ENCODE measurements around the gene MT1E.
"Not testable (repeated sequence)": the region's sequence is repeated elsewhere in the genome, so short reads cannot be mapped to it uniquely, and the experiment has no call there.

Gene MT1E

GRCh38 chr16:56649271-56649670 is 23.7 kb downstream of the MT1E start:
- DNase-seq = no peak

- DNase-seq = no peak
These were observed 24.2 kb downstream of the MT1E start for GRCh38 chr16:56649820-56650219.

- DNase-seq = no peak
These were observed 26.0 kb downstream of the MT1E start, which contains the start of gene MT1B for GRCh38 chr16:56651586-56651985. Gene MT1B (plus strand): TSS chr16:56651886. CDS start chr16:56651954, 68 bp downstream.

- no peak for DNase-seq
These were observed 27.0 kb downstream of the MT1E start for GRCh38 chr16:56652600-56652999.

- no peak for DNase-seq
These were observed 27.6 kb downstream of the MT1E start for GRCh38 chr16:56653218-56653617.

- DNase-seq = peak; percentile 78
These were observed 32.2 kb downstream of the MT1E start, which contains the start of gene MT1F for GRCh38 chr16:56657555-56658326. Gene MT1F (plus strand): TSS chr16:56657959. CDS start chr16:56658059, 100 bp downstream.

GRCh38 chr16:56658327-56658875 is 32.8 kb downstream of the MT1E start:
- no peak for DNase-seq

GRCh38 chr16:56662357-56663354 is 37.1 kb downstream of the MT1E start:
- DNase-seq = peak; percentile 42

GRCh38 chr16:56664506-56664905 is 38.9 kb downstream of the MT1E start:
- no peak for DNase-seq

- DNase-seq = not testable (repeated sequence)
These were observed 40.0 kb downstream of the MT1E start for GRCh38 chr16:56665286-56666261.

- DNase-seq = no peak
These were observed 42.3 kb downstream of the MT1E start, which contains the start of gene MT1G for GRCh38 chr16:56667581-56668571. Gene MT1G (minus strand): TSS chr16:56668065. CDS start chr16:56667993, 72 bp downstream.

GRCh38 chr16:56669005-56669839 is 43.6 kb downstream of the MT1E start, which contains the start of gene MT1H:
Gene MT1H (plus strand): TSS chr16:56669814. CDS start chr16:56669885, 71 bp downstream.
- DNase-seq = no peak

- DNase-seq = no peak
These were observed 44.4 kb downstream of the MT1E start for GRCh38 chr16:56669840-56670619.

GRCh38 chr16:56670620-56670934 is 45.0 kb downstream of the MT1E start:
- no peak for DNase-seq

GRCh38 chr16:56671691-56672090 is 46.1 kb downstream of the MT1E start:
- not testable (repeated sequence) for DNase-seq

GRCh38 chr16:56672171-56672570 is 46.6 kb downstream of the MT1E start:
- not testable (repeated sequence) for DNase-seq

- no peak for DNase-seq
These were observed 47.4 kb downstream of the MT1E start for GRCh38 chr16:56672761-56673536.

GRCh38 chr16:56673921-56674320 is 48.3 kb downstream of the MT1E start:
- DNase-seq = no peak

All from activated T-cell treated with anti-CD3 and anti-CD28 coated beads, Interleukin-2, amount 50 U/mL, for 1 hour (primary cell).